Suppressor macrophage treated with lipopolysaccharide for 4 hours (primary cell): ENCODE measurements around the gene CARF.
A peak's percentile ranks its signal among the peaks of the same experiment; 100 is the strongest.
"Not testable (repeated sequence)": the region's sequence is repeated elsewhere in the genome, so short reads cannot be mapped to it uniquely, and the experiment has no call there.

Source experiments
- DNase-seq: peaks from one replicate; pipeline ENCODE4 v3.0.0-alpha.2; 2020

The CARF gene

DNA sequence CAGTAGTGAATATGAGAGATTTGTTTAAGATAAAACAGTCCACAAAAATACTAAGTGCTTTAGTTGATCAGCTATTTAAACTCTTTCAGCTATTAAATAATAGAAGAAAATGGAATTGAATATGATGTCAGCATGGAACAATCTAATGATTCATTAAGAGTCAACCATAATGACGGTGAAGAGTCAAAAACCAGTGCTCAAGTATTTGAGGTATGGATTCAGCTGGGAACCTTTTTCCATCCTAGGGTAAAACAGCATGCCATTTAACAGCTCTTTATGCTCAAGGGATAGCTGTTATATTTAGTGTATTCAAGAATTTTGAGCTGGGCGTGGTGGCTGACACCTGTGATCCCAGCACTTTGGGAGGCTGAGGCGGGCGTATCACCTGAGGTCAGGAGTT is 29.7 kb downstream of the CARF start:
- no peak for DNase-seq

DNA sequence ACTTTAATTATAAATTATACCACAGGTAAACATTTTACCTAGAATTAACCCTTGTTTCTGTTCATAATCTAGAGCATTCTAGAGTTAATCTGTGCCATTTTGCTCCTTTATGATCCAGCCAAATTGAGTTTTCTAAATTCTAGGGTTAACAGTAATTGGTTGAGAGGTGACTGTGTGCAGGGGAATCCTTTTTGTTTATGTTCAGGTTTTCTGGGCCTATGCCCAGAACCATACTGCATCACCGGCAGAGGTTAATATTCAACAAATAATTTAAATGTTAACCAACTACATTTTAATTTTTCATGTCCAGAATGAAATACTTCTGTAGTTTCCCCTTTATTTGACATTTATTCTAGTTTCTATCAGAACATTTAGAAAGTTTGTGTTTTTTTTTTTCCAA is 32.3 kb downstream of the CARF start:
- no peak for DNase-seq

DNA sequence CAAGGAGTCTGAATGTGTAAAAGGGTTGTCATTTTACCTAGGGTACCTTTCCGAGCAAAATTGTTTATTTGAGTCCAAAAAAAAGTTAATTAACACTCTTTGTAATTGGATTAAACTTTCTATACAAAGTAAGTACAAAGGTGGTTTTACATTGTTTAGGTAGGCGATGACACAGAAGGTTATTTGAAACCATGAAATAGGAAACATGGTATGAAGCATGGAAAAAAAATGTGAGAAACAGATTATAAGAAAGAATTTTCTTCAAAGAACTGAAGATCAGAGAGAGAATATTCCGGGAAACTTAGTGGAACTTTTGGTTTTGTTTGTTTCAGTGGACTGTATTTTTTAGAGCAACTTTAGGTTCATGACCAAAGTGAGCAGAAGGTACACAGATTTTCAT is 32.7 kb downstream of the CARF start:
- no peak for DNase-seq

DNA sequence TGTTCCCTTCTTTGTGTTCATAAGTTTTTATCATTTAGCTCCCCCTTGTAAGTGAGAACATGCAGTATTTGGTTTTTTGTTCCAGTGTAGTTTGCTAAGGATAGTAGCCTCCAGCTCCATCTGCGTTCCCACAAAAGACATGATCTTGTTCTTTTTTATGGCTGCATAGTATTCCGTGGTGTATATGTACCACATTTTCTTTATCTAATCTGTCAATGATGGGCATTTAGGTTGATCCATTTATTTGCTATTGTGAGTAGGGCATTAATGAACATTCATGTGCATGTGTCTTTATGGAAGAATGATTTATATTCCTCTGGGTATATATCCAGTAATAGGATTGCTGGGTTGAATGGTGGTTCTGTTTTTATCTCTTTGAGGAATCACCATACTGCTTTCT is 33.4 kb downstream of the CARF start:
- DNase-seq = no peak

DNA sequence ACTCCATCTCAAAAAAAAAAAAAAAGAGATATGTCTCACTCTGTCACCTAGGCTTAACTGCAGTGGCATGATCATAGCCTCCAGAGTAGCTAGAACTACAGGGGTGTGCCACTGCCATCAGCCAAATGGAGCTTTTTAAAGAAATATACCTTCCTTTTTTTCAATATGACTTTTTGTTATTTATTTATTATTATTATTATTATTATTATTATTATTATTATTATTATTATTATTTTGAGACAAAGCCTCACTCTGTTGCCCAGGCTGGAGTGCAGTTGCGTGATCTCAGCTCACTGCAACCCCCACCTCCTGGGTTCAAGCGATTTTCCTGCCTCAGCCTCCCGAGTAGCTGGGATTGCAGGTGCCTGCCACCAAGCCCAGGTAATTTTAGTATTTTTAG is 37.3 kb downstream of the CARF start:
- not testable (repeated sequence) for DNase-seq

DNA sequence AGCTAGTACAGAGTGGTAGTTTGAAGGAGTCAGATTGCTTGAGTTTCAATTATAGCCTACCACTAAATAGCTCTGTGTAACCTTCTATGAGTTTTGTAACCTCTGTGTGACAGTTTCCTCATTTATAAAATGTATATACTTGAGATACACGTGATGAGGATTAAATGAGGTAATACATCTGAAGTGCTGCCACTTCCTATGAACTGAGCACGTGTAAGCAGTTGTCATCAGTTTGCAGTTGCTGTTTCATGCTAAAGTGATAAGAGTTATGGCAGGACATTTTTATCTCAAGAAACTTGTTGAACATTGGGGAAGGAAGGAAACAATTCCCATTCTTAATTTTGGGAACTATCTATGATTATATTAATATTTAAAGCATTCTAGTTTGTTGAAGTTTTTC is 38.5 kb downstream of the CARF start:
- peak; percentile 82 for DNase-seq

DNA sequence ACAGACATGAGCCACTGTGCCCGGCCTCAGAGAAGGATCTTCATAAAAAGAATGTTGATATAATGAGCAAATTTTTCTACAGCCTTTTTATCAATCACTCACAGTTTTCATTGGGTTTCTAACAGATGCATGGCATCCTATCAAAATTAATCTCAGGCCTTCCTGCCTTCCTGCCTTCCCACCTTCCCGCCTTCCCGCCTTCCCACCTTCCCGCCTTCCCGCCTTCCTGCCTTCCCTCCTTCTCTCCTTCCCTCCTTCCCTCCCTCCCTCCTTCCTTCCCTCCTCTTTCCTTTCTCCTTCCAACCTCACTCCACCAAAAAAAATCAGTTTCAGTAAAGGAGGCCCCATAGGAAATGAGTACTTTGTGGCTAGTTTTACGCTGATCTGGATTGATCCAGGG is 48.4 kb downstream of the CARF start:
- DNase-seq = no peak

DNA sequence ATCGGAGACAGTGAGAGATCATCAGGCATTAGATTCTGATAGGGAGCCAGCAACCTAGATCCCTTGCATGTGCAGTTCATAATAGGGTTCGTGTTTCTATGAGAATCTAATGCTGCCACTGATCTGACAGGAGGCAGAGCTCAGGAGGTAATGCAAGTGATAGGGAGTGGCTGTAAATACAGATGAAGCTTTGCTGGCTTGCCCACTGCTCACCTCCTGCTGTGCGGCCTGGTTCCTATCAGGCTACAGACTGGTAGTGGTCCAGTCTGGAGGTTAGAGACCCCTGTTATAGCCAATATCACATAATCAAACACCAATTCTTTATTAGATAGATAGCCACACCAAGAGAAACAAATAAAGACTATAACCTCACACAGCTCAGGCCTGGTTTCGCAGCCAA is 51.6 kb downstream of the CARF start:
- no peak for DNase-seq

DNA sequence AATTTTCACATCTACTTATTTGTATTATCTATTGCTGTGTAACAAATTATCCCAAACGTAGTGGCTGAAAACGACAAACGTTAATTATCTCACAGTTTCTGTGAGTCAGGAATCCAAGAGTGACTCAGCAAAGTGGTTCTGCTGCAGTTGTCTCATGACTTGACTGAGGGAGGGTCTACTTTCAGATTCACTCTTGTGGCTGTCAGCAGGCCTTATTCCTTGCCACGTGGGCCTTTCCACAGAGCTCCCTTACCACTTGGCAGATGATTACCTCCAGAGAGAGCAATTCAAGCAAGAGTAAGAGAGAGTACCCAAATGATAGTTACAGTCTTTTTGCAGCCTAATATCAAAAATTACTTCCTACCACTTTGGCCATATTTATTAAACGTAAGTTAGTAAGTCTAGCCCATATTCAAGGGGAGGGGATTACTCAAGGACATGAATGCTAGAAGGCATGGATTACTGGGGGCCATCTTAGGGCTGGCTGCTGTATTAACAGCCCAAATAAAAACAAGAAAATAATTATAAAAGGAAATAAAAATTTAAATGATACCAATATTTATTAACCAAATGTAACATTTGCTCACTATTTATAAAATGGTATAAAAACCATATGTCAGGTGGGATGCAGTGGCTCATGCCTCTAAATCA is 53.9 kb downstream of the CARF start:
- DNase-seq = peak; percentile 92

DNA sequence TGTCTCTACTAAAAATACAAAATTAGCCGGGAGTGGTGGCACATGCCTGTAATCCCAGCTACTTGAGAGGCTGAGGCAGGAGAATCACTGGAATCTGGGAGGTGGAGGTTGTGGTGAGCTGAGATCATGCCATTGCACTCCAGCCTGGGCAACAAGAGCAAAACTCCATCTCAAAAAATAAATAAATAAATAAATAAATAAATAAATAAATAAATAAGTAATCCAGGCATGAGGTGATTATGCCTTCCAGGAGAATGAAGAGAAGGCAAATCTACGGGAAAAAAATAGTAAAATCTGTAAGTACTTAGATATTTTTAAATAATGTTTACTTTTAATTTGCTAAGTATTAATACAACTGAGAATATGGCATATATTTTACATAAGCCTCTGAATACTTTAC is 57.3 kb downstream of the CARF start:
- DNase-seq = not testable (repeated sequence)

DNA sequence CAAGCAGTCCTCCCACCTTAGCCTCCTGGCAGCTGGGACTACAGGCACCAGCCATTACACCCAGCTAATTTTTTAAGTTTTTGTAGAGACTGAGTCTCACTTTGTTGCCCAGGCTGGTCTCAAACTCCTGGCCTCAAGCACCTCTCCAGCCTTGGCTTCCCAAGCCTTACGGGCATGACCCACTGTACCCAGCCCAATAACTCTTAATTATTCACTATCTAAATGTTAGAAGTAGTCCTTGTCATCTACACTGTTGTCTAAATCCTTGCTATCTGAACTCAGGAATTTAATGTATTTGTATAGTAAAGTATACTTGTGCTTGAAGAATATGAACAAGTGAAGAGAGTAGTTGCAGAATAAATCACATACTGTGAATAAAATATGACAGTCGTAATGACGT is 64.7 kb downstream of the CARF start:
- DNase-seq = no peak

DNA sequence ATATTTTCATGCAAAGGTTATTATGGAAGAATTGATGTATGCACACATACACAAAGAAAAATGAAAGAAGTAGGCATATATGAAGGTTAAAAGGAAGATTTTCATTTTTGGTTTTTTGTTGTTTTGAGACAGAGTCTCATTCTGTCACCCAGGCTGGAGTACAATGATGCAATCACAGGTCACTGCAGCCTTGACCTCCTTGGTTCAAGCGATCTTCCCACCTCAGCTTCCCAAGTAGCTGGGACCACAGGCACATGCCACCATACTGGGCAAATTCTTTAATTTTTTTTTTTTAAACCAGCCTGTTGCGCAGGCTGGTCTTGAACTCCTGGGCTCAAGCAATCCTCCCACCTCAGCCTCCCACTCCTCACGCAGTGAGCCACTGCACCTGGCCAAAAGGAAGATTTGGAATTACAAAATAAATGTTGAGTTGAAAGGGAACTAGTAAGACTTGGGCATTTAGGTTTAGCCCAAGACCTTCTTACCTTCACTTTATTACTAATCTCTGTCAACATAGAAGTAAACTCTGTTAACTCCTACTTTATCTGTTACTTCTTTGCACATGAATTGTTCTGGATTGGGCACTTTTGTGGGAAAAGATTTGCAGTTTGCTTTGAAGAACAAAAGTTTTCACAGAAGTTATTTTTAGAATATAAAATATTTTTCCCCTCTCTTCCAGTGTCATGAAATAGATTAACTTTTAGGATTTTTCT is 70.9 kb downstream of the CARF start:
- no peak for DNase-seq

DNA sequence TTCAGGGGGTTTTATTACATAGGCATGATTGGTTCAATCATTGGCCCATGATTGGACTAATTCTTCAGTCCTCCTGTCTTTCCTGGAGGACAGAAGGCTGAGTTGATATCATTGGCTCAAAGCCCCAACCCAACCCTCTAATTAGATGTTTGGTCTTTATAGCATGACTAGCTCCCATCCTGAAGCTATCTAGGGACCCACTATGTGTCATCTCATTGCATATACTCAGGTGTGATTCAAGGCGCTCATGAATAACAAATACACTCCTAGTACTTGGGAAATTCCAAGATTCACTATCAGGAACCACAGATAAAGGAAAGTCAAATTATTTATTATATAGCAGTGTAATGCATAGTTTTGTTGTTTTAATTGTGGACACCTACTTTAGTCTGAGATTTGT is 77.7 kb downstream of the CARF start:
- DNase-seq = no peak

DNA sequence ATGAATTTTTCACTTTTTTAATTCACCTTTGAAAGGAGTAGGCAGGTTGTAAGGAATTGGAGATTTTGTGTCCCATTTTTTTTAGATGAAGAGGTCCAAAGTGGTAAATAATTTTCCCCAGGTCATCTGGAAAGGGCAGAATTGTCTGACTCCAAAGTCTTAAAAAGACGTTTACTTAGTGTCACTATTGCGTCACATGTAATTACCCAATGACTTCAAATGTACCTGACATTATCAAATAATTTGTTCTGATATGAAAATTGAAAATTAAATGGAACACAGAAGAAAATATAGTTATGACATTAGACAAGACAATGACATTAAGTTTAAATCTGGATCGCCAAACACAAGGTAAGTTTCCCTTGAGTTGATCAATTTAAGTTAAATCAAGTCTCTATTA is 78.4 kb downstream of the CARF start:
- no peak for DNase-seq

DNA sequence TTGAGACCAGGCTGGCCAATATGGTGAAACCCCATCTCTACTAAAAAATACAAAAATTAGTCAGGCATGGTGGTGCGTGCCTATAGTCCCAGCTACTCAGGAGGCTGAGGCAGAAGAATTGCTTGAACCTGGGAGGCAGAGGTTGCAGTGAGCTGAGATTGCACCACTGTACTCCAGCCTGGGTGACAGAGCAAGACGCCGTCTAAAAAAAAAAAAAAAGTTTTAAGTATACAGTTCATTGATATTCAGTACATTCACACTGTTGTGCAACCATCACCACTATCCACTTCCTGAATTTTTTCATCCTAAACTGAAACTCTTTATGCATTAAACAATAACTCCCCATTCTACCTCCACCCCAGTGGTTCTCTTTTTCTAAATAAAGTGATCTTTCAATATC is 85.0 kb downstream of the CARF start:
- peak; percentile 89 for DNase-seq

DNA sequence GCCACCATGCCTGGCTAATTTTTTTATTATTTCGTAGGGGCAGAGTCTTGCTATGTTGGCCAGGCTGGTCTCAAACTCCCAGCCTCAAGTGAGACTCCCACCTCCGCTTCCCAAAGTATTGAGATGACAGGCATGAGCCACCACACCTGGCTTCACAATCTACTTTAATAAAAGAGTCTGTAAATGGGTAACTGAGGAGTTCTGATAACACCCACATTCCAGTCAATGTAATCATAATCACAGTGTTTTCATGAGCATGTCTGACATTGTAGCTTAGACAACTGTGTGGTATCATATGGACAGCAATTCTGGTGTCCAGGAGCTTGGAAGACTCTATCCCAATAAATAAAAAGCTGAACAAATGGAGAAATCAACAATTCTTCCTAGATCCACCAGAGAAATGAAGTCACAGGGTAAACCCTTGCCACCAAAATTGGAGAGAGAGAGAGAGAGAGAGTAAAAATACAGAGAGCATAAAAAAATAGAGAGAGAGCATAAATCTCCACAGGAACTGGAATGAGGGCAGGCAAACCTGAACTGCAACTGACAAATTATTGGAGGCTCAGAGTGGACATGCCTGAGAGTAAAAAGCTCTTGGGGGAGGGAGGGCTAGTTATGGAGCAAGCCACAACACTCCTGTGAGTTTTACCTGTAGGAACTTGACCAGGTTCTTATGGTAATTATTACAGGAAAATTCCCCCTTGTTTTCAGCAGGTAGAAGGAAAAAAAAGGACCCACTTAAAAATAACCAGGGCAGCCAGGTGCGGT is 90.2 kb downstream of the CARF start:
- no peak for DNase-seq

DNA sequence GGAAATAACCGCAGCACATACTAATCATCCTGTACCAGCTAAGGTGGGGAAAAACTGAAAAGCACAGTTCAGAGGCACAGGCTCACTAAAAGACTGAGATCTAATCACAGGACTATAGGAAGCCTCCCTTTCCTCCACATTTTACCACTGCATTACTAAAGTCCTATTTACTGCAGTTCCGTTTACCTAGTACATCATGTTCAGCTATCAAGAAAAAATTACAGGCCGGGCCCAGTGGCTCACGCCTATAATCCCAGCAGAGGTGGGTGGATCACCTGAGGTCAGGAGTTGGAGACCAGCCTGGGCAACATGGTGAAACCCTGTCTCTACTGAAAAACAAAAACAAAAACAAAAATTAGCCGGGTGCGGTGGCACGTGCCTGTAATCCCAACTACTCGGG is 91.6 kb downstream of the CARF start:
- no peak for DNase-seq

DNA sequence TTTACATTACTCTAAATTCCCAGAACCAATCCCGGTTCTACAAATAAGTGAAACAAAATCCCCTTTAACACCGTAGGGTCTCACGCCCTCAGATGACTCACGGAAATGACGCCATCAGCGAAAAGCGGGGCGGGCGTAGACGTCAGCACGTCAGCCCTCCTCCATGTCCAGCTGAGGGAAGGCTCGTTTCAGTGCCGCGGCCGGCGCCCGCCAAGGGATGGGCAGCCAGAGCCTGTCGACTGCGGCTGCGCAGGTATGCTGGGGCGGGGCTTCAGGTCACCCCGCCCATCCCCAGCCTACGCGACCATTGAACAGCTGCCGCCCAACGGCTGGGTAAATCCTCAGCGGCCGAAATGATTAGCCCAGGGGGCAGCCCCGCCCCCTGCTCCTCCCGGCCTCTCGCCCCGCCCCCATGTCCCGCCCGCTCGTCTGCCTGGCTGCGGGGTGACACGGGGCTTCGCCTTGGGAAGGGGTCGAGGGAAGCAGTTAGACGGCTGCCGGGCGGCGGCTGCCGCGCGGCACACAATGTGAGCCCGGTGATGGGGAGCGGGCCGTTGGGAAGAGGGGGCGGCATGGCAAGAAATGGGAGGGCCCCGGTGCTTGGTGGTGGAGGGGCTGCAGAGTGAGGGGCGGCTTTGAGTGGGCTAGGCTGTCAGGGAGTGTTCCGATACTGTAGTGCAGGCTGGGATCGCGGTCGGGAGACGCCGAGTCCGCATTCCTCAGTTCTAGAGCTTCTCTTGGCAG is 102.6 kb downstream of the CARF start, which contains the start of gene NBEAL1:
Gene NBEAL1, plus strand, starts transcription at position 420 of the 744 bp plus-strand sequence. CDS start 1,510 bp downstream, outside the sequence.
- peak; percentile 99 for DNase-seq

DNA sequence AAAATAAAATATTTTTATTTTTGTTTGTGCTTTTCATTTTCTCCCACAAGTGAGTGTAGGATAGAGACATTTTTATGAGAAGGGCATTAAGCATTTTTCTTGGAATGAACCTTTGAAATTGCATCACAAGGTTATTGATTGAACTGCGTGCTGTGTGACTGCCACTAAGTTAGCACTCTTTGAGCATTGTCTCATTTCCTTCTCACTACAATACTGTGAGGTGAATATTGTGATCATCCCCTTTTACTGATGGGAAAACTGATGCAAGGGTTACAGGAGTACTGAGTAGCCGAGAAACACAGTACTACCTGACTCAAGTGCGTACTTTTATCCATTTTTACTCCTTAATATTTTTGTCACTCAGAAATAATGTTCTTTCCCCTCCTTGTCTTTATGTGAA is 104.6 kb downstream of the CARF start:
- DNase-seq = no peak

DNA sequence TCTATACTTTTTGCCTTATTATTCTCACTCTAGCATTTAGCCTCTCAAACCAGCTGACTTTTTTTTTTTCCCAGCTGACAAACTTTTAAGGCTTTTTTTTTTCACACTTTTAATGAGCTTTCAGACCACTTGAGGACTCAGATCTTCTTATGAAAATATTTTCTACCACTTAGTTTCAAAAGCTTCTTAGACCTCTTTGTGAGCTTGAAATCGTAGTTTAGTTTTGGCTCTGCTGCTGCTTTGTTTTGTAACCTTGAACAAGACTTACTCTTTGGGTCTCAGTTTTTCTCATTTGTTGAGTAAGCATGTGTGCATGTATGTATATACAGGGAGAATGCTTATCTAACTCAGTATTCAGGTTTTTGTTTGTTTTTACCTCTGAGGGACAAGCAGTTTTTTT is 106.1 kb downstream of the CARF start:
- no peak for DNase-seq

DNA sequence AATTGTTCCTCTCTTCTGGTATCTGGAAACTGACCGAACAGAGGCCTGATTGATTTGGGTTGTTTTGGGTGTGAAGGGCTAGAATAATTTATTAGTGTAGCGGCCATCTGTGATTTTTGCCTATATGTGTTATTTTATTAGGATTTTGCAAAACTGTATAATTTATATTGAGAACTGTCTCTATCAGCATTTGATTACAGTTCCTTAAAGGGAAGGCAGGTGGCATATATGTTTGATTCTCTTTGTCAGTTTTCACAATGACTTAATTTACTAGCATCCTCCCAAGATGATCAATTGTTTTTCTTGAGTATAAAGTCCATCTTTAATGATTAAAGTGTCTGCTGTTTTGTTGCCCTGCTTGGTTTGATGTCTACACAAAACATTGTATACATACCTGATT is 107.1 kb downstream of the CARF start:
- no peak for DNase-seq

DNA sequence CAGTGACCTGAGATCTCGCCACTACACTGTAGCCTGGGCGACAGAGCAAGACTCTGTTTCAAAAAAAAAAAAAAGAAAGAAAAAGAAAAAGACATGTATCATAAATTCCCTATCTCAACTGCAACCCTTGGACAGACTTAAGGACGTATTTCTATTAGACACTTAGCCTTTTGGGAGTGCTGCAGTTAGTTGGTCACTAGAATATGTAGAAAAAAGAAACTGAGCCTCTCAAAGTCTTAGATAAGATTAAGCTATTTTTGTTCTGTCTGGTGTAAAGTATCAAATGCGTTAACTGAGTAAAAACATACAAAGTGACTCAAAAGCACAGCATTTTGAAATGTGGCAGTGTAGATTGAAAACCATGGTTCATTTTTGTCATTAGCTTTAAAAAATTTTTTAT is 109.9 kb downstream of the CARF start:
- DNase-seq = no peak

DNA sequence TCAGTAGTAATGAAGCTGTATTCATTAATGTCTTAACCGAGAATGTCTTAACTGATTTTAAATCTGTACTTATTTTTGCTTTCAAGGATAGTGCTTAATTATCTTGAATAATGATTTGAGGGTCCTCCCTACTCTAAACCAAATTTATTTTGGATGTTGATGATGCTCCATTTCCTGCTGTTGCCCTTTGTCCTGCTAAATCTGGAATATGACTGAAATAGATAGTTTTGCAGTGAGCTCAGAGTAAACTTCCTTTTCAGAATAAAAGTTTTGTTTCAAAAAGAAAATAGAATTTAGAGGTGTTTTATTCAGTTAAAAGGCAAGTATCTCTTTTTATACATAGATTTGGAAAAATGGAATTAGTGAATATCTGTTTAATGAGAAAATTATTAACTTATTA is 110.7 kb downstream of the CARF start:
- no peak for DNase-seq
